H1 (cell line): Measurements from ENCODE around the gene RELL2.

ENCODE experiments used
- ASH2L ChIP-seq: fragments of 200-600, 300-600 bp; sonication (generic); IDR thresholded peaks from one replicate; pipeline ENCODE4 v1.7.1; 2017; ENCODE audit warnings: low read length
- BRCA1 ChIP-seq: IDR thresholded peaks from 2 replicates; pipeline ENCODE4 v1.6.1; 2012; ENCODE audit warnings: low read depth, low read length, improper control_type of control experiment
- CBX8 ChIP-seq: fragments of 300-800, 300-1000 bp; sonication (generic); IDR thresholded peaks from 2 replicates; pipeline ENCODE4 v1.7.1; 2016; ENCODE audit warnings: low read depth, low read length, borderline replicate concordance
- EZH2 ChIP-seq: fragments of 200-600 bp; sonication (generic); IDR thresholded peaks from 2 replicates; pipeline ENCODE4 v1.7.1; 2012; ENCODE audit warnings: low read depth, mild to moderate bottlenecking, moderate library complexity, low read length, inconsistent platforms; ENCODE audit not compliant: severe bottlenecking
- GABPA ChIP-seq: IDR thresholded peaks from 2 replicates; pipeline ENCODE4 v1.6.1; 2011; ENCODE audit warnings: mild to moderate bottlenecking, low read length, moderate library complexity, borderline replicate concordance; ENCODE audit not compliant: insufficient read depth
- HDAC2 ChIP-seq, 2 experiments: fragments of 300-600 bp in 1 of 2; sonication (generic) in 1 of 2; IDR thresholded peaks; 2 replicates each; pipeline ENCODE4 v1.6.1; 2011 to 2012; ENCODE audit warnings: low read depth in 2 of 2, low read length in 2 of 2, mild to moderate bottlenecking in 2 of 2, moderate library complexity in 2 of 2, borderline replicate concordance in 1 of 2, inconsistent platforms in 1 of 2
- JUND ChIP-seq: IDR thresholded peaks from 2 replicates; pipeline ENCODE4 v1.6.1; 2011; ENCODE audit warnings: mild to moderate bottlenecking, improper control_type of control experiment, low read length
- KDM5A ChIP-seq: fragments of 200-600 bp; IDR thresholded peaks from 2 replicates; pipeline ENCODE4 v1.7.1; 2012; ENCODE audit warnings: mild to moderate bottlenecking, low read length, inconsistent platforms, mixed read lengths
- POLR2A ChIP-seq, 2 experiments: IDR thresholded peaks; 1 replicate in 1 of 2; 2 replicates in 1 of 2; pipeline ENCODE4 v1.6.1; 2011; ENCODE audit warnings: low read depth in 2 of 2, low read length in 2 of 2, mild to moderate bottlenecking in 2 of 2; ENCODE audit errors: control extremely low read depth in 1 of 2
- POLR2AphosphoS5 ChIP-seq: IDR thresholded peaks from 2 replicates; pipeline ENCODE4 v1.6.1; 2011; ENCODE audit warnings: low read depth, low read length
- TAF7 ChIP-seq: optimal IDR thresholded peaks from 2 replicates; pipeline ENCODE3; 2011; ENCODE audit warnings: low read depth, mild to moderate bottlenecking, inconsistent platforms, low read length, moderate library complexity, borderline replicate concordance
- TF ChIP-seq, protein P1 (sequence below), 3 experiments: IDR thresholded peaks; 1 replicate in 2 of 3; 2 replicates in 1 of 3; pipeline versions ENCODE4 v1.5.1 to v1.6.1; 2011; ENCODE audit warnings: low read length in 3 of 3, mild to moderate bottlenecking in 3 of 3, inconsistent platforms in 2 of 3, low read depth in 1 of 3, moderate library complexity in 1 of 3; ENCODE audit not compliant: insufficient read depth in 1 of 3; ENCODE audit errors: control extremely low read depth in 1 of 3
- TF ChIP-seq, protein P2 (sequence below): IDR thresholded peaks from 2 replicates; pipeline ENCODE4 v1.6.1; 2011; ENCODE audit warnings: low read depth, mild to moderate bottlenecking, low read length; ENCODE audit not compliant: insufficient read depth

DNA sequence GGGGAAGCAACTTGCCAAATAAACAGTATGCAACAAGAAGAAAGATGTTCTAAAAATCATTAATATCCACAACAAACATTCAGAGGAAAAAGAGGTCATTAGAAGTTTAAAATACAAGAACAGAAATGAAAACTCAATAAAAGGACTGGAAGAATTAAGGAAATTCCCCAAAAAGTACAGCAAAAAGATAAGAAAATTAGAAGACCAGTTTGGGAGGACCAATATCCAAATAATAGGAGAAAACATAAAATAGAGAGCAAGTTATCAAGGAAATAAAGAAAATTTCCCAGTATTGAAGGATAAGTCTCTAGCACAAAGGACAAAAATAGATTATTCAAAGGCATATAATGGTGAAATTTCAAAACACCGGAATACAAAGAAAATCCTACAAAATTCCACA lies 39.9 kb upstream of the RELL2 start:
- TF ChIP-seq POLR2AphosphoS5 (no peak), ASH2L (no peak), JUND (no peak), POLR2A (IDR thresholded peaks at IDR 0.05; ENCODE audit: control extremely low read depth in 1 of 2, low read depth in 2 of 2, low read length in 2 of 2) (no peak), CBX8 (no peak), KDM5A (no peak), GABPA (no peak), HDAC2 (IDR thresholded peaks at IDR 0.05; ENCODE audit: borderline replicate concordance in 1 of 2, low read depth in 2 of 2, low read length in 2 of 2) (no peak), TAF7 (no peak), BRCA1 (no peak), EZH2 (no peak)
- TF ChIP-seq, protein P1, sequence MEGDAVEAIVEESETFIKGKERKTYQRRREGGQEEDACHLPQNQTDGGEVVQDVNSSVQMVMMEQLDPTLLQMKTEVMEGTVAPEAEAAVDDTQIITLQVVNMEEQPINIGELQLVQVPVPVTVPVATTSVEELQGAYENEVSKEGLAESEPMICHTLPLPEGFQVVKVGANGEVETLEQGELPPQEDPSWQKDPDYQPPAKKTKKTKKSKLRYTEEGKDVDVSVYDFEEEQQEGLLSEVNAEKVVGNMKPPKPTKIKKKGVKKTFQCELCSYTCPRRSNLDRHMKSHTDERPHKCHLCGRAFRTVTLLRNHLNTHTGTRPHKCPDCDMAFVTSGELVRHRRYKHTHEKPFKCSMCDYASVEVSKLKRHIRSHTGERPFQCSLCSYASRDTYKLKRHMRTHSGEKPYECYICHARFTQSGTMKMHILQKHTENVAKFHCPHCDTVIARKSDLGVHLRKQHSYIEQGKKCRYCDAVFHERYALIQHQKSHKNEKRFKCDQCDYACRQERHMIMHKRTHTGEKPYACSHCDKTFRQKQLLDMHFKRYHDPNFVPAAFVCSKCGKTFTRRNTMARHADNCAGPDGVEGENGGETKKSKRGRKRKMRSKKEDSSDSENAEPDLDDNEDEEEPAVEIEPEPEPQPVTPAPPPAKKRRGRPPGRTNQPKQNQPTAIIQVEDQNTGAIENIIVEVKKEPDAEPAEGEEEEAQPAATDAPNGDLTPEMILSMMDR (IDR thresholded peaks at IDR 0.05; ENCODE audit: control extremely low read depth in 1 of 3, insufficient read depth in 1 of 3, low read depth in 1 of 3, low read length in 3 of 3), result no peak
- TF ChIP-seq, protein P2, sequence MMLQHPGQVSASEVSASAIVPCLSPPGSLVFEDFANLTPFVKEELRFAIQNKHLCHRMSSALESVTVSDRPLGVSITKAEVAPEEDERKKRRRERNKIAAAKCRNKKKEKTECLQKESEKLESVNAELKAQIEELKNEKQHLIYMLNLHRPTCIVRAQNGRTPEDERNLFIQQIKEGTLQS, result no peak
